ENCODE results near the gene AGPAT2.

AGPAT2 gene

DNA sequence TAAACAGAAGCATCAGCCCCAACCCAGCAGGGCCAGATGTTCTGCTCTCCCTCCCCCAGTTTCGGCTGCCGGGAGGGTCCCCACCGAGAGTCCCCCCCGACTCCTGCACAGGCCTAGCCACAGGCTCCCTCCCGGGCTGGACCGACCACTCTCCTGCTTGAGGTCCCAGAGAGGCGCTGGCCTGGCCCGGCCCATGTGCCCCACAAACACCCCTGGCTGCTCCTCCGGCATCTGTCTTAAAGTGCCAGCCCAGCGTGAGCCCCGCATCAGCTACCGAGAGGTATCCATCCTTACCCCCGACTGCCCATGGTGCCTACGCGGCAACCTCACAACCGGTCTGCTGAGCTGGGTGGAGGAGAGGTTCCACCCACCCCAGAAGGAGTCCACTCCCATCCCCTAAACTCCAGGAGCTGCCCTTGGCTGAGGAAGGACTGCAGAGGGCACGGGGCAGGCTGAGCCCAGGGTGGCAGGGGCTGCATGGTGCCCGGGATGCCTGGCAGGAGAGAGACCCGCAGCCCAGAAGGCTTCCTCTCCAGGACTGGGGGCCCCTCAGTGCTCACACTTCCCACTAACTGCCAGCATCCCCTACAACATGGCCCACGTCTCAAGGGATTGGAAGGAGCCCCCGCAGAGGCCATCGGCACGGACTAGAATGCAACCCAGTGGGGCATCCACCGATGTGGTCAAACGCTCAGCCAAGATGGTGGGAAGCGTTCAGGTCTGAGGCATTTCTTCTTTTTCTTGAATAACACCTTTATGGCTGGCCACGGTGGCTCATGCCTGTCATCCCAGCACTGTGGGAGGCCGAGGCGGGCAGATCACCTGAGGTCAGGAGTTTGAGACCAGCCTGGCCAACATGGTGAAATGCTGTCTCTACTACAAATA, 40.2 kb downstream of the AGPAT2 start:
- no peak for DNase-seq (ENCODE audit: low spot score)
- TF ChIP-seq, protein P1, sequence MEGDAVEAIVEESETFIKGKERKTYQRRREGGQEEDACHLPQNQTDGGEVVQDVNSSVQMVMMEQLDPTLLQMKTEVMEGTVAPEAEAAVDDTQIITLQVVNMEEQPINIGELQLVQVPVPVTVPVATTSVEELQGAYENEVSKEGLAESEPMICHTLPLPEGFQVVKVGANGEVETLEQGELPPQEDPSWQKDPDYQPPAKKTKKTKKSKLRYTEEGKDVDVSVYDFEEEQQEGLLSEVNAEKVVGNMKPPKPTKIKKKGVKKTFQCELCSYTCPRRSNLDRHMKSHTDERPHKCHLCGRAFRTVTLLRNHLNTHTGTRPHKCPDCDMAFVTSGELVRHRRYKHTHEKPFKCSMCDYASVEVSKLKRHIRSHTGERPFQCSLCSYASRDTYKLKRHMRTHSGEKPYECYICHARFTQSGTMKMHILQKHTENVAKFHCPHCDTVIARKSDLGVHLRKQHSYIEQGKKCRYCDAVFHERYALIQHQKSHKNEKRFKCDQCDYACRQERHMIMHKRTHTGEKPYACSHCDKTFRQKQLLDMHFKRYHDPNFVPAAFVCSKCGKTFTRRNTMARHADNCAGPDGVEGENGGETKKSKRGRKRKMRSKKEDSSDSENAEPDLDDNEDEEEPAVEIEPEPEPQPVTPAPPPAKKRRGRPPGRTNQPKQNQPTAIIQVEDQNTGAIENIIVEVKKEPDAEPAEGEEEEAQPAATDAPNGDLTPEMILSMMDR (IDR thresholded peaks at IDR 0.05; ENCODE audit: extremely low read depth, insufficient read depth, missing control alignments): no peak
- in situ Hi-C loops (cut with MboI; ENCODE audit: low pct_unique_long_range_greater_than_20kb, low sequenced_read_pairs, unreplicated experiment): no loop called here

DNA sequence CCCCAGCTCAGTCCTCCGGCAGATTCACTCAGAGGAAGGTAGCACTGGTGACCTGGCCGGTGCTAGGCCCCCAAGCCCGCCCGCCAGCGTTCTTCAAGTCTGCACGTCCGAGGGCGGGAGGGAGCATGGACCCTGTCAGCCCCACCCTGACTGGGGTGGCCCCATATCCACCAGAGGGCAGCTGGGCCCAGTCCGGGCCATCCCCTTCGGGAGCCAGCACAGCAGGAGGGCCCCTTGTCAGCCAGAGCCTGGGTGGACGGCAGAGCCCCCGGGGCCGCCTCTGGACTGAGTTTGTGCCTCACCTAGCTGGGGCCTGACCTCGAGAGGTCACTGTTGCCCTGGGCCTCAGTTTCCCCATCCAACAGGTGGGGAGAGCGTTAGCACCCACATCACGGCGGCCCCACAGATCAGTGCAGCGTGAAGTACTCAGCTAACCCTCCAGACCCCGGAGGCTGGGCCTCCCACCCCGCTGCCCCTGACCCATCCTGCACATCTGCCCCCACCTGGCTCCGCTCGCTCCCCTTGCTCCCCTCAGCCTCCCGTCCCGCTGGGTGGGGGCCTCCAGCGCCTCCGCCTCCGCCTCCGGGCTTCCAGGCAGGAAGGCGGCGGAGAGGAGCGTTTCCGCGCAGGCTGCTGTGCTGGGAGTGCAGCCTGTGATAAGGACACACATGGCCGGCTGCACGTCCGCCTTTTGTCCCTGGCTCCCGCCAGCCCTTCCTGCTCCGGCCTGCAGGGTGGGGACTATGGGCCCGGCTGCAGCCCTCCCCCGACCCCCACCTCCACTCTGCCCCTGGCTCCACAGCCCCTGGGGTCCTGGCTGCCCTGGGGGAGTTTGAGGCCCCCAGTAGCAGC, 41.1 kb downstream of the AGPAT2 start:
- in situ Hi-C loops (cut with MboI; ENCODE audit: low pct_unique_long_range_greater_than_20kb, low sequenced_read_pairs, unreplicated experiment): no loop called here
- TF ChIP-seq, protein P1 (IDR thresholded peaks at IDR 0.05; ENCODE audit: extremely low read depth, insufficient read depth, missing control alignments): peak; percentile 24
- DNase-seq (ENCODE audit: low spot score): no peak

DNA sequence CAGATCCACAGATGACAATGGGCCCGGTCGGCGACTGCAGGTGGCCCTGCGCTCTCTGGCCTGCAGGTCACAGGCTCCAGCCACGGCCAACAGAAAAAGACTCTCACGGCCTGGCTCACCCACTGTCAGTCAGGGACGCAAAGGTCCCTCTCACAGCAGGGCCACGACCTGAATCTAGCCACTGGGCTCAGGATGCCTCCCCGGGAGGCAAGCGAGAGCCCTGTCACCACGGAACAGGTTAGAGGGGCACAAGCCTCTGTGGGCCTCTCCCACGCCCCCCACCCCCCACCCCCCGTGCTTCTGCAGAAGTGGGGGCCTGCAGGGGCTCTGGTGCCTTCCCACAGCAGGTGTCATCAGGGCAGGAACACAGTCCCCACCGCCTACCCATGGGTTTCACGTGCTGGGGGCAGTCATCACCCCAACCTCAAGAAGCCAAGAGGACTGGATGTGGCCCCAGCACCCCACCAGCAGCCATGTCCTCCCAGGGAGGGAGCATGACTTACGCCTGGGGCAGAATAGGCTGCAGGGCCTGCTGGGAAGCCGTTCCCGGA, 41.8 kb downstream of the AGPAT2 start:
- TF ChIP-seq, protein P1 (IDR thresholded peaks at IDR 0.05; ENCODE audit: extremely low read depth, insufficient read depth, missing control alignments): no peak
- in situ Hi-C loops (cut with MboI; ENCODE audit: low pct_unique_long_range_greater_than_20kb, low sequenced_read_pairs, unreplicated experiment): no loop called here
- DNase-seq (ENCODE audit: low spot score): no peak

DNA sequence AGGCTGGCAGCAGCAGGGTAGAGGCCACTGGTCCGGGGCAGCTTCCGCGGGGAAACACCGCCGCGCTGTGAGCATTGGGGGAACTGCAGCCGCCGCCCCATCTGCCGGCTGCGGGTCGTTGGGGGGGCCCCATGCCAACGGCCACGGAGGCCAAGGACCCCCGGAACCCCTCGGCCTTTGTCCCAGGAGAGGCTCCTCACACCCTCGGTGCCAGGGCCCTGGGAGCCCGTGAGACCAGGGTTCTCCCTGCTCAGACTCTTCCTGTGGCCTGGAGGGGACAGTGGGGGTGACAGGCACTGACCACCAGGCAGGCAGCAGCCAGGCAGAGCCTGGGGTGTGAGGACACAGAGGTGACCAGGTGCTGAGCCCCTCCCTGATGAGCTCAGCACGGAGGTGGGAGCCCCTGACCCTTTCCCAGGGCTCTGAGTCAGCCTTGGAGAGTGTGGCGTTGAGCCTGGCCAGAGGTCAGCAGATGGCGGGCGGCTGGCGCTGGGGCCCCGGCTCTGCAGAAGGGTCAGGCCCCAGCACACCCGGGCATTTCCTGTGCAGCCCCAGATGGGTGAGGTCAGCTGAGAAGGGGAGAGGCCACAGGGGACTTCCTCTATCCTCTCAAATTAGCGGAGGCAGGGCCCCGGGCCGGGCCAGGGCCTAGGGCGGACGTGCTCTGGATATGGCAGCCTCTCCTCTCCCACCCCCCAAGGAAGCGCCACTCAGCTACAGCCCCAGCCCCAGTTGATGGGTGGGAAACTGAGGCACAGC, 42.5 kb downstream of the AGPAT2 start:
- in situ Hi-C loops (cut with MboI; ENCODE audit: low pct_unique_long_range_greater_than_20kb, low sequenced_read_pairs, unreplicated experiment): no loop called here
- peak; percentile 91 for DNase-seq (ENCODE audit: low spot score)
- TF ChIP-seq, protein P1 (IDR thresholded peaks at IDR 0.05; ENCODE audit: extremely low read depth, insufficient read depth, missing control alignments): peak; percentile 82

DNA sequence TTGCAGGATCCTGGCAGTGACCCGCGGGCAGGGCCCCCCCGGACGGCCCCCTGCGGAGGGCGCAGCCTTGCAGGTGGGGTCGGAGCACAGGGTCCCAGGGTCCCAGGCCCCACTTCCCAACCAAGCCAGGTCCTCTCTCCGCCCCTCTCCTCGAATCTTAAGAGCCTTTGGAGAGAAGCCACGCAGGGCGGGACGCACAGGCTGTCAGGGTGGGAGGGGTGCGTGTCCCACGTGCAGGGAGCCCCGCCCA, 43.0 kb downstream of the AGPAT2 start:
- in situ Hi-C loops (cut with MboI; ENCODE audit: low pct_unique_long_range_greater_than_20kb, low sequenced_read_pairs, unreplicated experiment): no loop called here
- DNase-seq (ENCODE audit: low spot score): no peak
- TF ChIP-seq, protein P1 (IDR thresholded peaks at IDR 0.05; ENCODE audit: extremely low read depth, insufficient read depth, missing control alignments): no peak

All from GM13977 (cell line).